ENCODE results near the gene ZNF705A.
A peak's percentile ranks its signal among the peaks of the same experiment; 100 is the strongest.
"Not testable (repeated sequence)": the region's sequence is repeated elsewhere in the genome, so short reads cannot be mapped to it uniquely, and the experiment has no call there.

Gene ZNF705A

GRCh38 chr12:8188088-8188487 is 31.3 kb downstream of the ZNF705A start:
- not testable (repeated sequence) for DNase-seq

- DNase-seq, result not testable (repeated sequence)
Observed at GRCh38 chr12:8197685-8198308, 41.0 kb downstream of the ZNF705A start.

- DNase-seq, result peak; percentile 13
Observed at GRCh38 chr12:8218711-8219382, 62.0 kb downstream of the ZNF705A start.

GRCh38 chr12:8221375-8221774 is 64.6 kb downstream of the ZNF705A start:
- DNase-seq, result peak; percentile 88

- DNase-seq, result not testable (repeated sequence)
Observed at GRCh38 chr12:8221844-8222243, 65.0 kb downstream of the ZNF705A start.

- DNase-seq, result not testable (repeated sequence)
Observed at GRCh38 chr12:8222303-8222702, 65.5 kb downstream of the ZNF705A start.

GRCh38 chr12:8223646-8224045 is 66.8 kb downstream of the ZNF705A start:
- DNase-seq, result not testable (repeated sequence)

GRCh38 chr12:8224782-8225181 is 68.0 kb downstream of the ZNF705A start:
- DNase-seq, result not testable (repeated sequence)

GRCh38 chr12:8226355-8226754 is 69.5 kb downstream of the ZNF705A start:
- no peak for DNase-seq

GRCh38 chr12:8226992-8227731 is 70.3 kb downstream of the ZNF705A start, which contains the start of gene FAM90A1:
FAM90A1 (minus strand) TSS chr12:8227618; CDS start chr12:8224832, 2,786 bp downstream.
- not testable (repeated sequence) for DNase-seq

- not testable (repeated sequence) for DNase-seq
Observed at GRCh38 chr12:8227732-8228077, 70.9 kb downstream of the ZNF705A start.

GRCh38 chr12:8228607-8229006 is 71.8 kb downstream of the ZNF705A start:
- DNase-seq, result not testable (repeated sequence)

- not testable (repeated sequence) for DNase-seq
Observed at GRCh38 chr12:8229486-8229885, 72.7 kb downstream of the ZNF705A start.
